Epidermal melanocyte (primary cell): ENCODE results near the gene MBL2.

ENCODE experiments used
- DNase-seq: peaks from one replicate; pipeline ENCODE4 v3.0.0; 2011; ENCODE audit warnings: low spot score; ENCODE audit not compliant: insufficient read length

MBL2 gene

DNA sequence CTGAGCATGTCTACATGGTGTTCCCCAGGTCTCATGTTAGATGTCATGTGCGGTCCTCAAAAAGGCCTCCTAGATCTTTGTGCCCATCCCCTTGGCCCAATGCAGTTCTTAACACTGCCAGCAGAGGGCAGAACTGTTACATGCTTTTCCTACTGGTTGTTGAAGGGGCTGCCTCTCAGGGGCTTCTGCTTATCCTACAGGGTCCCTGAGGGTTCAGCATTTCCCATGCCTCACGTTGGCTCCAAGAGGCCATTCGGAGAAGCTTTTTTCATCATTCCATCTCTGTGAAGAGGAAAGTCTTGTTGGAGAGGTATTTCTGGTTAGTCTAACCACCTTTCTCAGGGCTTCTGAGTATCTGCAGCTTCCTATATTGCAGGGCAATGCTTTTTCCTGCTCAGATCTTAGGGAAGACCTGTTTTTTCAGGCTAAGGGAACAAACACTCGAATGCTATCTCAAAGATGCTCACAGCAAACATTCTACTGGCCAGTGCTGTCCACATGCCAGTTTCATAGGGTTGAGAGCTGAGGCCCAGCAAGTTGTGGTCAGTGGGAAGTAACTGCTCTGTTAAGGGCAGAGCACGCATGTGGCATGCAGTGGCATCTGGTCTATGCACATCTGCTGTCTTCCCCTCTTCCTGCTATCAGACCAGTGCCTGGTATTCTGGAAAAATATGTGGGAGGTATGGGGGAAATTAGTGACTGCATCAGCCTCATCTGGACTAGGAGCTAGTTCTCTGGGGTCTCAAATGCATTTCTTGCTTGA lies 31.5 kb downstream of the MBL2 start:
- no peak for DNase-seq

DNA sequence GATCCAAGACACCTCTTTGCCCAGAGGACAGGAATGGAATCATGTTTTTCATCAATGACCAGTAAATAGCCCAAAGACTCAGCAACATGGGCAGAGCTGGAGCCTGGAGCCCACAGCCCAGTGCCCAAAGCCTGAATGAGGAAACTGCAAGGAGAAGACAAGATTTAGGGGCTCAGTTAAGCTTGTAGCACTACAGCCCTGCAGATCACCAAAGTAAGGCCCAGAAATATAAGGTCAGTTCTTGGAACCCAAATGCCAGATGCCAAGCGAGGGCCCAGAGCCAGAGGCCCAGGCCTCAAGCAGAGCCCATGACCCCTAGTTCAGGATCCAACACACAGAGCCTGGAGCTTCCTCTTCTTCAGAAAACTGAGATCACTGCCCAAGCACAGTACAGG lies 32.4 kb downstream of the MBL2 start:
- DNase-seq: no peak

DNA sequence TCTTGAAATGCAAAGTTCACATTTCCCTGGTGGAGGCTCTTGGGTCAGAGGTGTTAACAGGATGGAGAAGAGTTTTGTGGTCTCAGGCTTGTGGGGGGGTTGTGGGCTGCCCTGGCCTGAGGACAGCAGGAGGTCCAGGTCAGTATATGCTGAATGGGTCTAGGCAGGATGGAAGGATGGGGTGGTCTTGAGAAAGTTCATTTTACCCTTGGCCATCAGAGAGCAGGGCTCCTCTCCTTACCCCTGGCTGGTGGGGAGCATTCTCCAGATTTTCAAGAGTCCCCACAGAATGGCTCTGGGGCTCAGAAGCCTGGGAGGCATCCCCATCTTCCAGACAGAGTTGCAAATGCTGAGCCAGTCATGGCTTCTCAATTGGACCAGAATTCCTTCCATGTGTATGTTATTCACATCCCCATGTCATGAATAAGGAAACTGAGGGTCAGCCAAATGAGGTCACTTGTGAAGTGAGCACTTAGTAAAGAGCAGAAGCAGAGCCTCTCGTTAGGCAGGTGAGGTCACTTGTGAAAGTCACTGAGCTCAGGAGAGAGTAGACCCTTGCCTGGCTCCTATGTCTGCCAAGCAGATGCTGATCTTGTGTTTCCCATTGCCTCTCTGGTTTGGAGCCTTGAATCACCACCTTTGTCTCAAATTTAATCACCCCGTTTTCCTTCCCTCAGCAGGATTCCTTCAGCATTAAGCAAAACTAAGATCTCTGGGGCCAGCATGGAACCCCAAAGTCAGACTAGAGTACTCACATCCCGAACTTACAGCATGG lies 33.0 kb downstream of the MBL2 start:
- no peak for DNase-seq

DNA sequence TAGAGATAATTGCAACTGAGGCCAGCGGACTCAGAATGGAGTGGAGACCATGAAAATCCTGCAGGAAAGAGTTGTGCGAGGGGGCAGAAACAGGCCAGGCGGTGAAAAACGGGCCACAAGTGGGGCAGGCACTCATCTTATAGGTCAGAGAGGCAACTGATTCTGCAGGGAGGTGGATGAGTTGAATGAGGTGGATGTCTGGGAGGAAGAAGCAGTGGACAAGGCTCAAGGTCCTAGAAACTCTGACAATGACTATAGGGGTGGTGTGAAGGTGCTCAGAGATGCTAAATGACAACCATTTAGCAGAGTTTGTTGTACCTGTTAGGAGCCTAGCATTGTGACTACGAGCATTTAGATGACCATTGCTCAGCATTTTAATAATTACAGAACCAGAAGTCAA lies 33.6 kb downstream of the MBL2 start:
- DNase-seq: no peak

DNA sequence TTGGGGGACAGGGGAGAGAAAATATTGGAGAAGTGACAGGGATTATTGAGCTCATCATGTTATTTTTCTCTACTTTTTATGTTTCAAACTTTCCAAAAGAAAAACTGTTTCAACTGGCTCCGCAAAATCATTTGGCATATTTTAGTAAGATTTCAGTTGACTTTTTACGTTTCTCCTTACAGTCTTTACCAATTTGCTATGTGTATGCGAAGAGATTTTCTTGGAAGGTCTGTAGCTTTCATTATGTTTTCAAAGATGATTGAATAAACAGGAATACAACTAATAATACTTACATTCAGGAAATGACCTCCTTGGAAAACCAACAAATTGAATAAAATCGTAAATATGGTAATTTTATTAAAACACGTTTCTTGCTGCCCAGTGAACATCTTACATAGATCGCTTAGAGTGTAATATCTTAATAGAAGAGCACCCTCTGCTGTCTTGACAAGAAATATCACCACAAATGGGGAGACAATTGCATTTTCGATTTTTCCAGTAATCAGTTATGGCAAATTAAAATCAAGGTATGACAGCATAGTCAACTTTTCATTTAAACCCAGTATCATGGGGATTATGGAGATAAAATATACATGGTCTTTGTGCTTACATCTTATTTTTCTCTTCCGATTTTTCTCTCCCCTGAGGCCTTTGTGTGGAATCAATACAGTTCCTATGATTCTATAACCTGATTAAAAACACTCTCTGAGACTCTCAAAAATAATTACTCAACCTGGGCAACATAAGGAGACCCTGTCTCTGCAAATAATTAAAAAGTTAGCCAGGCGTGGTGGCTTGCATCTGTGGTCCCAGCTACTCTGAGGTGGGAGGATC lies 43.1 kb downstream of the MBL2 start:
- peak; percentile 71 for DNase-seq

DNA sequence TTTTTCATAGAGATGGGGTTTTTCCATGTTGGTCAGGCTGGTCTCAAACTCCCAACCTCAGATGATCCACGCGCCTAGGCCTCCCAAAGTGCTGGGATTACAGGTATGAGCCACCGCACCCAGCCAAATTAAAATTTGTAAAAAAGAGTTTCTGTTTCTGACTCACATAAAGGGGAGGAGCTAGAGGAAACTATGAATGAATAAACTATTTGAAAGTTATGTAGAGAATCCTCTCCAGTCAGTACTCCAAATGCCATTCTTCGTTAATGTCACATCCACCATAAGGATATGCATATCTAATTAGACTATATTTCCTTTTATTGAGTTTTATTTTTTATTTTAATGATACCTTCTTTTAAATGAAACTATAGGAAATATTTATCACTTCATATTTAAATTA lies 52.6 kb downstream of the MBL2 start:
- DNase-seq: no peak
